HG03460 (cell line): ENCODE data around the gene BID.

Experiments
- ATAC-seq: cut with Tn5 transposase; IDR thresholded peaks from one replicate; pipeline ENCODE4 v1.9.1; 2021; ENCODE audit not compliant: unreplicated experiment

The BID gene

DNA sequence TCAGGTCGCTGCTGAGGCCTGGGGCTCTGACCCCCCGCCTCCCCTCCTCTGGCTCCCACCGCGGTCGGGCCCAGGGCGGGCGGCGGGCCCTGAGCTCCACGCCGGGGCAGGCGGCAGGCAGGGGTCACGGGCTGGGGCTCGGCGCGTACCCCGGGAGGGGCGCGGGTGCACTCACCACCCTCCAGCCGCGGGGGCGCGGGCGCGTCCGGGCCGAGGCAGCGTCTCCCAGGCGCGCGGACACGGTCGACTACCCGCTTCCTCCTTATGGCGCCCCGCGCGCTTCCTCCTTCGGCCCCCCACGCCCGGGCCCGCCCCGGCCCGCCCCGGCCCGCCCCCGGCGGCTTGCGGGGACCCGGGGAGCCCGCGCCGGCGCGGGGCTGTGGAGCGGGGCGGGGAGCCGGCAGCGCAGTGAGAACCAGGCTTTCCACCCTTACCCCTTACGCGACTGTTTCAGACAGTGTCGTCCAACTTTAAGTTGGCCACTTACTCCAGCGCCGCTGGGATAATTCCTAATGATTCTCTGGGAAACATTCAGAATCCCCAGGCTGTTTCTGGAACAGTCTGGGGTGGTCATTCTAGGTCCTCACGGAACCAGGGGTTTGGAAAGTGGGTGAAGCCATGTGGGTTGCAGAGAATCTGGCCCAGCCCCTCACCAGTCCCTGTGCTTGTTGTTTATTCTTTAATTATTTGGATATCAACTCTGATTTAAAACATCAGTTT lies at the start of gene BID:
TSS of gene BID (minus strand) at position 264 of the 720 bp plus-strand sequence. CDS start 24,353 bp downstream, outside the sequence.
- no peak for ATAC-seq

DNA sequence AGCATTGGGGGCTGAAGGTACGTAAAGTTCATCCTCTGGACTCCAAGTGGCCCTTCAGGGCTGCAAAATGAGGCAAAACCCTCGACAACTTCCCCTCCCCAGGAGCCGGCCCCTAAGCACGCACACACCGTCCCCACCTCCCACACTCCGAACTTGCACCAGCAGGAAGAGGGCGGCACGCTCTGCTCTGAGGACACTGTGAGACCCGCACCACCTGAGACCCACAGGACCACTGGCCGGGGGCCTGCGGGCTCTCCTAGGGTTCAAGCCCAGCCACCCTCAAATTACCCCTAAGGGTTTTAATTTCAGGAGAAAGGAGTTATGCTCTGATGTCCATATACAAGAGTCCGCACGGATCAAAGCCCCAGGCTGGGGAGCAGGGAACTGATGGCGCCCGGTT lies 49.7 kb upstream of the BID start:
- ATAC-seq, result no peak

DNA sequence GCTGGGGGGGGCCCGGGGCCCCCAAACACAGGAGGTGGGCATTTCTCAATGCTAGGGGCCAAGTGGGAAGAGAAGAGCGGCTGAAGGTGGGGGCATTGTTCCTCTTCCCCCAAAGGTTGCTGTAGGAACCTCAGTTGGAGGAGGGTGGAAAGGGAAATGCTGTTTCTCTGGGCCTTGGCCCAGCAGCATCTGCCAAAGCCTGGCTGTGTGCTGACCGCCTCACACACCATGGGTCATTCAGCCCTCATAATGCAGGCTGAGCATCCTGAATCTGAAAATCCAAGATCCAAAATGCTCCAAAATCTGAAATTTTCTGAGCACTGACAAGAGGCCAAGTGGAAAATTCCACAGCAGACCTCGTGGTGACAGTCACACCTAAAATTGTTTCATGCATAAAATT lies 49.0 kb upstream of the BID start:
- no peak for ATAC-seq

DNA sequence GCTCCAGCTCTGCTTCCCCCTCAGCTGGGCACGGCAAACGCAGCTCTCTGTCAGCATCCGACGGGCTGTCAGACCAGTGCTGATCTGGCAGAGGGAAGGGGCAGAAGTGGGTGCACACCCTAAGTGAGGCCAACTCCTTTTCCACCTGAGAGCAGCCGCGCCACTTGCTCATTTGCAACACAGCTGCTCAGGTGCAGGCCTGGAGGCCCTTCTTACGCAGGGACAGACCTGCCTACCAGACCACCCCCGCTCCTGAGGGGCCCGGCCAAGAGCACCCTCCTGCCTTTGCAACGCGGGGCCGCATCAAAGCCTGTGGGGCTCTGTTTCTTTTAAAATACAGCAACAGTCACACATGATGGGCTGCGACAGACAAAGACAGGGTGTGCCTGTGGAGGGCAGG lies 47.8 kb upstream of the BID start:
- ATAC-seq, result no peak

DNA sequence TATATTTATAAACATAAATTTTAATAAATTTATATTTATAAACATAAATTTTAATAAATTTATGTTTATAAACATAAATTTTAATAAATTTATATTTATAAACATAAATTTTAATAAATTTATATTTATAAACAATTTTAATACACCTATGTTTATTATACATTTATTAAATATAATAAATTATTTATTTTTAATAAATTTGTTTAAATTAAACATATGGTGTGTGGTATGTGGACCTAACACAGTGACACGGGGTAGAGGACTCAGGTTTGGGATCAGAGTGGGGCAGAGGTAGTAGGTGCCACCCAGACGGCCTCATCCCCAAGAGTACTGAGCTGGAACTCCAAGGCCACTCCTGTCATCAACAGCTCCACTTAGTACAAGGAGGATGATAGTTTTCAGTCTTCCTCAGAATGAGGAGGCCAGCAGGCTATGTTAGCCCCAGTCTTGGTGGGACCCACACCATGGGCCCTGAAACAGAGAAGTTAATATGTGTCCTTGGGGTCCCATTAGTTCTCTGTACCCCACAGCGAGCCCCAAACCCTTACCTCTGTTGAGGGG lies 46.7 kb upstream of the BID start:
- ATAC-seq, result no peak

DNA sequence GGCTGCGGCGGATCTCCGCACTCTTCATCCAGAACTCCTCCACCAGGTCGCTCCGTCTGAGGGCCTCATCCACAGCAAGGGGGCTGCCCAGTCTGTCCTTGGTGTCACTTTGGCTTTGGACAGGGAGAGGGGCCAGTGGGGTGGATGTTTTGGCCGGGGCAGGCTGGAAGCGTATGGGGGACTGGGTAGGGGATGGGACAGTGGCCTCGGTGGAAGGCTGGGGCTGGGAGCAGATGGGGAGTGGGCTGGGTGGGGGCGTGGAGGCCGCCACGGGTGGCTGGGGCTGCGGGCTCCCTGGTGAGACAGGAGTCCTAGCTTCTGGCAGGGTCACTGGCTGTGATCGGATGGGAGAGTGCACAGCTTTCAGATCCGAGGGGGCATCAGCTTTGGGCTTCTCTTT lies 44.4 kb upstream of the BID start:
- ATAC-seq, result no peak

DNA sequence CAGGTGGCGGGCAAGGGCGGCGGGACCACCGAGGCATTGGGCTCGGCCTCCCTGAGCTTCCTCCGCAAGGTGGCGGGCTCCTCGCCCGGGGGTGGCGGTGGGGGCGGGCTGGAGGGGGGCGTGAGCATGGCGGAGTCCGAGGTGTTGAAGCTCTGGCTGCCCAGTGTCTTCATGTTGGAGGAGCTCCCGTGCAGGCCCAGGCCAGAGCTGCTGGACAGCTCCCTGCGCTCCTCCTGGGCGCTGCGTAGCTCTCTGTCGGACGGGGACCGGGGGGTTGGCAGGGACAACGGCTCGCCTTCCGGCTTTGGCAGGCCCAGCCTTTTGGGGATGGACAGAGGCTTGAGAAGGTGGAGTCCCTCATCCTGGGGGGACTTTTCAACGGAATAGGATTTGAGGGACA lies 43.9 kb upstream of the BID start:
- ATAC-seq, result no peak

DNA sequence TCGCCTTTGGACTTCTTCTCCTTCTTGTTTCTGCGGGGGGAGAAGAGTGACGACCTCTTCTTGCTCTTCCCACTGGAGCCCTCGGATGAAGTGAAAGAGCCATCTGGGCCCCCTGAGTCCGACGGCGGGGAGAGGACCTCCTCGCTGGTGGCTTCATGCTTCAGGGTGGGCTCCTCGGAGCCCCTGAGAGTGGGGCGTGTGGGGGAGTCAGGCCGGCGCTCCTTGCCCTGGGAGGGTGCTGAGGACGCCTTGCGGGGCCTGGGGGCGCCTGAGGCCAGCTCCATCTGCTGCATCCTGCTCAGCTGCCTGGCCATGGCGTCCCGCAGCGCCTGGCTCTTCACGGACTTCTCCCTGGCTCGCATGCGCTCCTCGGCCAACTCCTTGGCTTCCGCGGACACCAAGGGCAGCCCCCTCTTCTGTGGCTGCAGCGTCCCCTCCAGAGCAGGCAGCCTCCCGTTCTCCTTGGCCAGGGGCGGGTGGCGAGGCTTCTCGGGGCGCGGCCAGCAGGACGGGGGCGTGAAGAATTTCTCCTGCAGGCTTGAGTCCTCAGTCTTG lies 43.3 kb upstream of the BID start:
- ATAC-seq, result no peak

DNA sequence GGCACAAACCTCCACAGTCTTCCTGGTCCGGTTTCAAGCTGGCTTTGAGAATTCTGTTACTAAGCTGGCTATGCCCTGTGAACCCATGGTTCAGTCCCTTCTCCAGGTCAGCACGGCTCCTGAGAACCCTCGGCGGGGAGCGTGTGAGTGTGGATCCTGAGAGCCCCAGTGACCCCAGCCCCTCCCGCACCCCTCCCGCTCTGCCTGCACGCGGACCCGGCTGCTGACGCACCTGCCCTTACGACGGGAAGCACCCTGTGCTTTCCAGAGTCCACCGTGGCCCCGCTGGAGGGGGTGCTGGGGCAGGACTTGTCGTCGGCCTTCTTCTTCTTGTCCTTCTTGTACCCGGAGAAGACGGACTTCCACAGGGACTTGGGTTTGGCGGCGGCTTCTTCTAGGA lies 42.8 kb upstream of the BID start:
- no peak for ATAC-seq

DNA sequence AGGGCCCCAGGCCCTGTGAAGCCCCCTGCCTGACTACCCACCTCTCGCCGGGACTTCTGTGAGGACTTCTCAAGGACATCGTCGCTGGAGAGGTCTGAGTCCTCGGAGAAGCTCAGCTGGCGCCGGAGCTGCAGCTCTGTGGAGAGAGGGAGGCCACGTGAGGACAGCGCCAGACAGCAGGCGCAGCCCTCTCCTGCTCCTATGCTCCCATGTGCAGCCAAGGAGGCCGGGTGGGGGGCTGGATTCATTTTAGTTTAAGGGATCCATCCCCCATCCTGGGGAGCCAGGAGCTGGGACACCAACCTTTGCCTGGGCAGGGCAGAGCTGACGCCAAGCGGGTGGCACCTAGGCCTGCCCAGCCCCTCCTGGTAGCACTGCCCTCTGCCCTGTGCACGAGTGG lies 42.4 kb upstream of the BID start:
- ATAC-seq, result no peak

DNA sequence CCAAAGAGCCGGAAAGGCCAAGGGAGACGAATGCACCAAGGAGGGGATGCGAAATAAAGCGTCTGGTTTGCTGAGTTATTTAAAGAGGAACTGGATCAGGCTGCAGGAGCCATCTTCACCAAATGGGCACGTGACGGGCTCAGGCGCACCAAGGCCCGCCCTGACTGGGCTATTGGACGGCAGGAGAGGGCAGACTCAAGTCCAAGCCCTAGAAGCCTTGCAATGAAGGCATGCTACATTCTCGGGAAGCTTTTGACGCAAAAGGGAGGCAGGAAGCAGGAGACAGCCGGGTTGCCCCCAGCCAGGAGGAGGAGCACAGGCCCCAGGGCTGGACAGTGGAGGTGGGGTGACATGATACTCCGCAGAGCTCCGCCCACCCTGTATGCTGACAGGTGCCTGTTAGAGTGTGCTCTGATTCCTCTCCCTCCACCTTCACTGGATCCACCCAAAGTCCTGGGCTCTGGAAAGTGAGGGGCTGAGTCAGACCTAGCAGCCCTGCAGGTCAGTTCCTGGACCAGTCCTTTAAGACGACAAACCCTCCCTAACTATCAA lies 41.5 kb upstream of the BID start:
- ATAC-seq, result no peak

DNA sequence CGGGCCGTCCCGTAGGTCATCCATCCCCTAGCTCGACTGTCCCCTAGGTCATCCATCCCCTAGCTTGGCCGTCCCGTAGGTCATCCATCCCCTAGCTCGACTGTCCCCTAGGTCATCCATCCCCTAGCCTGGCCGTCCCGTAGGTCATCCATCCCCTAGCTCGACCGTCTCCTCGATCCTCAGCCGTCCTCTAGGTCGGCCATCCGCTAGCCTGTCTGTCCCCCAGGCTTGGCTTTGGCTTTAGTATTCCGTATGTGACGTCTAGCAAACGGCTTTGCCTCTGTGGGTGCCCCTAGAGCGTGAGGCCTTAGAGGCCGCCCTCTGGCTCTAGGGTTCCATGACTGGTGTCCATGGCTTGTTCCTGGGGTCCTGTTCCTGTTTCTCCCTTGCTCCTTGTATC lies 40.6 kb upstream of the BID start:
- ATAC-seq, result no peak

DNA sequence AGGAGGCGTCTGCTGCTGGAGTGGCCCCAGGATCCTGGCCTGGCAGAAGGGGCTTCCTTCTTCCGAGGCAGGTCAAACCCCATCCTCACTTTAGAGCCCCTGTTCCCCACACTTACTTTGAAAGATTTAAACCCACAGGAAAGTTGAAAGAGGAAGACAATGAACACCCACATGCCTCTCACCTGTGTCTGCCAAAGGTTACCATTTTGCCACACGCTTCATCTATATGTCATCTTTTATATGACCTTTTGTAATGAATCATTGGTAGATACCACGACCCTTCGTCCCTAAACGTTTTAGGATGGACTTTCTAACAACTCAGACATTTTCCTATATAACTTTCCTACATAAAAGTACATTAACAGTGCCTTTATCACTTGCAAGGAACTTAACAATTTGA lies 39.8 kb upstream of the BID start:
- no peak for ATAC-seq

DNA sequence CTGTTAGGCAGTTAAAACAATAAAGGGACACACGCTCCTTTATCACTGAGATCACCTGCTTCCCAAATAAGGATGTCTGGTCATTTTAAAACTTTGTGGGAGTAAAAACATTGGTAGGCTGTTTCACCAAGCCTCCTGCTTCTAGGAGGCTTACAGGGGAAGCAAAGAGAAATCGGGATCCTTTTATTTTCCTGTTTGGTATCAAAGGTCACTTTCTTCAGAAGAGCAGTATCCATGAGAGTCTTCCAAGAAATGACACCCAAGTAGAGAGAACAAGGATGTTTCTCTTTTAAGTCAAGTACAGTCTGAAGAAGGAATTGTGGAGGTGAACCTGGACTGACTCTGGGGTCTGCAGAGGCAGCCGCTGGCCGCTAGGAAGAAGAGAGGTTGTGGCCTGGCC lies 36.9 kb upstream of the BID start:
- no peak for ATAC-seq

DNA sequence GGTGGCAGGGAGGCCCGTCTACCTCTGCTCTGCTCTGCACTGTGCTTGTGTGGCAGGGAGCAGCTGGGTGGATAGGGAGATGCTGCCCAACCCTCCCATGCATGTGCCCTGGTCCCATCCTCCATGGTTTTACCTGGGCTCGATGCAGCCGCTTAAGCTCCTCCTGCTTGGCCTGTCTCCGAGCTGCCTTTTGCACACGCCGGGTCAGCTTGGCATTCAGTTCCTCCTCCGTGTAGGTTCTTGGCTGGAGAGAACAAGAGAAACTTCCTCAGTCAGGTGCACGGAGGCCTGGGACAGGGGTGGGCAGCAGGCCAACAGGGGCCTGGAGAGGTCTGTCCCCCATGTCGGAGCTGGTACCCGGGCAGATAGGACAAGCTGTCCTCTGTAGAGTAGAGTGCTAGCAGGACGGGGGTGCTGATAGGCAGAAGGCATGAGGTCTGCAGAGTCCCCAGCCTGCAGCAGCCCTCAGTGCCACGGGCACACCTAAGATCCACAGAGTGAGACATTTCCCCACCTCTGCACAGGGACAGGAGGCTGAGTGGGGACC lies 36.4 kb upstream of the BID start:
- no peak for ATAC-seq

DNA sequence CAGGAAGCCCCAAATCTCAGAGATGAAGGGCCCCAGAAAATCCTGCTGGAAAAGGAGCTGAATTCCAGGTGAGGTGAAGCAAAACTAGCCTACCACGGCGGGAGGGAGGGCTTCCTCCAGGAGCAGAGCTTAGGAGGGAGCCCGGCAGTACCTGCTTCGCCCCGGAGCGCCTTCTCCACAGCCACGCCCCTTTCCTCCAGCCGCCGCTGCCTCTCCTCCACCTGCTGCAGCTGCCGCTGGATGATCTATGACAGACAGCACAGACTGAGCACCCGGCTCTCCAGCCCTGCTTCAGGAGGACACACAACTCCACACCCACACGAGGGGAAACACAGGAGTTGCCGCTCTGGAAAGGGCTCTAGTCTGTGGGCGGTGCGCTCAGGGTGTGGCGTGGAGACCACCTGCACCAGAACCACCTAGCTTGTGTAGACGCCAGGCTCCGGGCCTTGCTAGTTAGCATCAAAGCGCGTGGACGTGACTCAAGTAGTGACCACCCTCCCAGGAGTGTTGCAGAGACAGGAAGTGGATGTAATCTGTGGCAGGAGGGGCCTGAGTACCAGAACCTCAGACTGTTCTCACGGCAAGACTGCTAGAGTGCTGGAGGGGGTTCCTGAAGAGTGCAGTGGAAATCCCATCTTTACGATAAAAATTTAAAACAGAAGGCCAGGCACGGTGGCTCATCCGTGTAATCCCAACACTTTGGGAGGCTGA lies 34.6 kb upstream of the BID start:
- ATAC-seq, result no peak

DNA sequence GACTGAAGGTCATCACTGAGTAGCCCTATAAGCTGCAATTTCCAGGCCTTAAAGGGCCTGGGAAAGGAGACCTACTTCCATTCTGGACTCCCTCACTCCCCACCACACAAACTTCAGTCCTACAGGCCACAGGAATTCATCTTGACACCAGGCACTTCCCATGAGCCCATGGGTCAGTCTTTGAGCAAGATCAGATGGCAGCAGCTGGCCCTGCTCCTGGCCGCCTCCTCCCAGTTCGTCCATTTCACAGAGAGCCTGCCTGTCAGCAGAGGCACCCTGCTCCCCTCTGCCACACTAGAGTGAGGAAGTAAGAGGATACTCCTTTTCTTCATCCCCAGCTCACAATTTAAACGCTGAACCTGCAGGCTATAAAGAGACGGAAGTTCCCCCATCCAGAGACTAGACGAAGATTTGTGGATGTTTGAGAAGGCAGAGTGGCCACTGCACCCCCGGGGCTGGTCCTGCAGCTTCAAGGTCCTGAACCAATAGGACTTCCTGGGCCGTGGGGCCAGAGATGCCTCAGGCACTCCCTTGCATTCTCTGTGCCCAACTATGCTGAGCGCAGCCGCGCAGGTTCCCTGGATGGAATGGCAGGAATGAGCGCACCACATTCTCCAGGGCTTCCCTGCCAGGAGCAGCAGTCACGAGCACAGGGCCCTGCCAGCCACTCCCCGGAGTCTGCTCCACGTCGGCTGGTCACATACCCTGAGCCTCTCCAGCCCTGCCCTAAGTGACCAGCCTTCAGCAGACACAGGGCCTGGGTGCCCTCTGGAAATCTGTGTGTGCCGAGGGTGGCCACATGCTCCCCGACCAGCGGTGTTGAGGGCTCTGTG lies 33.5 kb upstream of the BID start:
- ATAC-seq, result no peak

DNA sequence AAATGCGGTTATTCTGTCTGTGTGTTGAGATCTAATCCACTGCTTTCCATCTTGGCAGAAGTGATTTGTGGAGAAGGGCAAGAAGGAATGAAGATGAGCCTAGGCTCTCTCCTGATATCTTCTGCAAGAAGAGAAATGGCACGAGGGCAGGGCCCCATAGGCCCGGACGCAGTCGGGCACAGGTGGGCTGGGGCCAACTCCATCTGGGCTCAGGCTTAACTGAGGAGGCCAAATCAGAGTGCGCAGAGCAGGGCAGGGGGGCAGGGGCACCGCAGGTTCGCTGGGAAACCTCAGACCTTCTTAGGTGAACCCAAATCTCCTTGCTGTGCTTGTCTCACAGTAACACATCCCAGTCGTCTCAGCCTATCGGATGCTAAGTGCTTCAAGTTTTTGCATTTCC lies 32.8 kb upstream of the BID start:
- no peak for ATAC-seq

DNA sequence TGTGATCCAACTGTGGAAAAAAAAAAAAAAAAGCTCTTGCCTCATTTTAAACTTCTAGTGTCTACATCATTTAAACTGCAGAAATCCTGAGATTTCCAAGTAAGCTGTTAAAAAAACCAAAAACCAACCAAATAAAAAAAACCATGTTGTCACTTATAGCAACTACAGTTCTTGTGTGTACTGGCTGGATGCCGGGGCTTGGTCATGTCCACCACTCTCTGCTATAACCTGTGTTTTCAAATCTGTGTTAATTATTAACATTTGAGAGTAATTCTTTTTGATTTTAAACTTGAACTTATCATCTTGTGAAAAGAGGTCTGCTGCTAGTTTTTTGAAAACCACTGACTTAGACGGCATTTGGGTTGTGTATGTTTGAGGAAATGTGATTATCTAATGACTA lies 32.2 kb upstream of the BID start:
- no peak for ATAC-seq

DNA sequence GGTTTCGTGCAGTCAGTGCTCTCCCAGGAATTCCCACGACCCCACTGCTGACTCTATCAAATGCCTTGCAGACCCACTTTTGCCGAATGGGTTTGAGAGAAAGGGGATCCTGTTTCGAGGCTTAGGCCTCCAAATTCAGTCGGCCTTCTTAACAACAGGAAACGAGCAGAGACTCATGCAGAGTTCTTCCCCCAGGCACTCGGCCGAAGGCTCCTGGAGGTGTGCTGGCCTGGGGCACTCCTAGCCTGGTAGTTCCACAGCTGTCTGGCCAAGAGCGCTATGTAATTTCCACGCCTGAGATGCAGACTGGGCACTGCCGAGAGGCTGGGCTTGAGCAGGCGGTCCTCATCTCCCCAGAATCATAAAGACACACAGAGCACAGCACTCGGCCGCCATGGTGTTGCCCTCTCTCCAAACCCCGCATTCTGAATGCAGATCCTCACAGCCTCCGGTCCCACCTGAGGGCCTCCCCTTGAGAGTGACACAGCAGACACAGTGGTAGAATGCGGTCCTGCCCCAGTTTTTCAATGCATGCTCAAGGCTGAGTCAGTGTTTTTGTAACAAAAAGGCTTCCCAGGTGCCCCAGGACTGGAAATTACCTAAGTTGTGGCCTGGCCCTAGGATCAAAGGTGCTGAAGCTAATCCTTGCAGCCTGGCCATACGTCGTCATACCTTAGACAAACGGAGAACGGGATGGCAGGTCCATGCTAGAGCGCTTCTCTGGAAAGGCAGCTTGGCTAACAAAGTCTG lies 30.2 kb upstream of the BID start:
- no peak for ATAC-seq
